ENCODE measurements around the gene ODF4. TPM values are rescaled to one million over a fixed set of nuclear protein-coding genes. Genes with fewer than 3 reads are reported as not detected.
"Not testable (repeated sequence)": the region's sequence is repeated elsewhere in the genome, so short reads cannot be mapped to it uniquely, and the experiment has no call there.

ODF4 gene
- total RNA-seq, 1 donor from 2014 or later = not detected

- Histone ChIP-seq H2AFZ (replicated peaks) (no peak overlapping the region), H3K36me3 (no peaks in the 10 kb centered on the region), H3F3A (ENCODE audit: low read depth) (no peaks in the 10 kb centered on the region), H3K27ac (no peak overlapping the region), H3K4me3 (no peak overlapping the region), H3K4me2 (no peak overlapping the region), H3K79me2 (ENCODE audit: low read depth) (no peaks in the 10 kb centered on the region), H3K9ac (no peak overlapping the region), H3K9me3 (ENCODE audit: low read depth) (no peaks in the 10 kb centered on the region), H3K4me1 (no peaks in the 10 kb centered on the region), H3K27me3 (peaks cover 19% of the 10 kb centered on the region), H4K20me1 (ENCODE audit: low read depth) (no peaks in the 10 kb centered on the region)
- Mint-ChIP-seq H3K9me3 (no peaks in the 10 kb centered on the region), H3K4me1 (no peaks in the 10 kb centered on the region), H3K27ac (no peak overlapping the region), H3K27me3 (ENCODE audit: insufficient read depth, low read depth) (peaks cover 10% of the 10 kb centered on the region), H3K4me3 (no peak overlapping the region), H3K36me3 (no peaks in the 10 kb centered on the region)
- TF ChIP-seq EZH2 (IDR thresholded peaks at IDR 0.05) = no peak
- no peak for TF ChIP-seq EZH2phosphoT487 (IDR thresholded peaks at IDR 0.05)
- TF ChIP-seq CTCF (IDR thresholded peaks at IDR 0.05) = no peak
- DNase-seq (ENCODE audit: low spot score) = no peak
Observed at GRCh38 chr17:8392674-8393469, 53.2 kb downstream of the ODF4 start.

- Histone ChIP-seq H3K4me2 (no peak overlapping the region), H3K79me2 (ENCODE audit: low read depth) (no peaks in the 10 kb centered on the region), H3K9me3 (ENCODE audit: low read depth) (no peaks in the 10 kb centered on the region), H4K20me1 (ENCODE audit: low read depth) (no peaks in the 10 kb centered on the region), H3K36me3 (no peaks in the 10 kb centered on the region), H2AFZ (replicated peaks) (no peak overlapping the region), H3K27me3 (peaks cover 19% of the 10 kb centered on the region), H3K4me3 (no peak overlapping the region), H3K9ac (no peak overlapping the region), H3F3A (ENCODE audit: low read depth) (no peaks in the 10 kb centered on the region), H3K4me1 (no peaks in the 10 kb centered on the region), H3K27ac (no peak overlapping the region)
- H3K27ac Mint-ChIP-seq = no peak overlapping the region
- no peak overlapping the region for H3K4me3 Mint-ChIP-seq
- TF ChIP-seq EZH2 (IDR thresholded peaks at IDR 0.05) = no peak
- TF ChIP-seq CTCF (IDR thresholded peaks at IDR 0.05) = no peak
- no peaks in the 10 kb centered on the region for H3K9me3 Mint-ChIP-seq
- no peak for DNase-seq (ENCODE audit: low spot score)
- no peaks in the 10 kb centered on the region for H3K36me3 Mint-ChIP-seq
- H3K4me1 Mint-ChIP-seq = no peaks in the 10 kb centered on the region
- peaks cover 10% of the 10 kb centered on the region for H3K27me3 Mint-ChIP-seq (ENCODE audit: insufficient read depth, low read depth)
Observed at GRCh38 chr17:8393470-8394231, 54.0 kb downstream of the ODF4 start.

- not testable (repeated sequence) for H3K4me1 ChIP-seq; H3F3A ChIP-seq (ENCODE audit: low read depth); H3K4me1 Mint-ChIP-seq; H3K27ac ChIP-seq; H4K20me1 ChIP-seq (ENCODE audit: low read depth); H3K9me3 ChIP-seq (ENCODE audit: low read depth); H3K79me2 ChIP-seq (ENCODE audit: low read depth); H2AFZ ChIP-seq (replicated peaks); H3K9ac ChIP-seq; H3K36me3 ChIP-seq; H3K36me3 Mint-ChIP-seq; DNase-seq (ENCODE audit: low spot score); H3K4me2 ChIP-seq; H3K27me3 Mint-ChIP-seq (ENCODE audit: insufficient read depth, low read depth); H3K4me3 ChIP-seq; H3K4me3 Mint-ChIP-seq; H3K27ac Mint-ChIP-seq; H3K9me3 Mint-ChIP-seq
- peaks cover 19% of the 10 kb centered on the region for H3K27me3 ChIP-seq
Observed at GRCh38 chr17:8394497-8394896, 54.9 kb downstream of the ODF4 start.

Small RNA genes within 50 kb of the gene (small RNA-seq; reads per million reads assigned to genes)
- gene RF00265 = not detected

Other genes with a start within 250 kb of the ODF4 start
- gene ALOXE3, start 221.3 kb upstream of the ODF4 start, total RNA-seq (ENCODE audit: low replicate concordance) = not detected in 2 replicates
- 2.0 TPM in 1 of 2 replicates, not detected in the other for gene HES7, start 215.7 kb upstream of the ODF4 start, total RNA-seq (ENCODE audit: low replicate concordance)
- gene PER1, start 187.4 kb upstream of the ODF4 start, total RNA-seq (ENCODE audit: low replicate concordance) = 3.2 and 11.4 TPM in 2 replicates
- 9.4 and 11.7 TPM in 2 replicates for gene VAMP2, start 176.9 kb upstream of the ODF4 start, total RNA-seq (ENCODE audit: low replicate concordance)
- 26.0 and 45.5 TPM in 2 replicates for gene TMEM107, start 163.5 kb upstream of the ODF4 start, total RNA-seq (ENCODE audit: low replicate concordance)
- 0.71 and 4.1 TPM in 2 replicates for gene BORCS6, start 149.7 kb upstream of the ODF4 start, total RNA-seq (ENCODE audit: low replicate concordance)
- gene AURKB, start 129.3 kb upstream of the ODF4 start, total RNA-seq (ENCODE audit: low replicate concordance) = 149 and 156 TPM in 2 replicates
- gene CTC1, start 91.8 kb upstream of the ODF4 start, total RNA-seq (ENCODE audit: low replicate concordance) = 6.4 and 10.4 TPM in 2 replicates
- 64.6 and 83.5 TPM in 2 replicates for gene PFAS, start 90.6 kb upstream of the ODF4 start, total RNA-seq (ENCODE audit: low replicate concordance)
- 11.9 and 19.9 TPM in 2 replicates for gene RANGRF, start 51.2 kb upstream of the ODF4 start, total RNA-seq (ENCODE audit: low replicate concordance)
- gene SLC25A35, start 44.4 kb upstream of the ODF4 start, total RNA-seq (ENCODE audit: low replicate concordance) = 0.67 and 1.1 TPM in 2 replicates
- 0.07 and 0.50 TPM in 2 replicates for gene ARHGEF15, start 29.6 kb upstream of the ODF4 start, total RNA-seq (ENCODE audit: low replicate concordance)
- 5,403 and 8,768 TPM in 2 replicates for gene RPL26, start 43.4 kb downstream of the ODF4 start, total RNA-seq (ENCODE audit: low replicate concordance)
- gene RNF222, start 58.0 kb downstream of the ODF4 start, total RNA-seq (ENCODE audit: low replicate concordance) = not detected in 2 replicates
- gene NDEL1, start 96.0 kb downstream of the ODF4 start, total RNA-seq (ENCODE audit: low replicate concordance) = 26.9 and 31.6 TPM in 2 replicates

All from neural progenitor cell (in vitro differentiated cells).